ENCODE results near the gene GNAO1.

Gene GNAO1

DNA sequence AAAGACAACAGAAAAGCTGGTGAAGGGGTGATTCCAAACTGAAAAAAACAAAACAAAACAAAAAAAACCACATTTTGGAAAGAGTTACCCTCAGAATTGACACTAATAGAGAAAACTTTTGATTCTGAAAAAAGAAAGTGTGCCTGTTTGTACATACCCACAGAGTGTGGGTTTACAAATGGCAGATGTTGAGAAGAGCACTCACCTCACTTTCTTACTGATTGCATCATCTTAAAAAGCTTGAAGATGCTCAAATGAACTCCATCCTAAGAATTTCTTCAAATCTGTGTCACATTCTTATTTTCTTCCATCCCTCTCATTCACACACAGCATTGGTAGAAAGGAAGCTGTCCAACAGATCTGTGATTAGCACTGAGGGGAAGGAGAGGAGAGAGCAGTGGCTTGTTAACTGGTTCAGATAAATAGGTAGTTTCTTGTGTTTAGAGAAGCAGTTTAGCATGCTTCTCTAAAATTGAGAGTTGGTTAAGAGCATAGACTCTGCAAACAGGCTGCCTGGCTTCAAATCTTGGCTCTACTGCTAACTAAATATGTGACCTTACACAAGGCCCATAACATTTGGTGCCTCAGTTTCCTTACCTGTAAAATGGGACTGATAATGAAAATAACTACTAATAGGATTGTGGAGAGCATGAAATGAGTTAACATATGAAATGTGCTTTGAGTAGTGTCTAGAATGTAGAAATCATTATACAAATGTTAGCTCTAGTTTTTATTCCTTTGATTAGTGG lies 6.9 kb downstream of the GNAO1 start:
- DNase-seq: peak; percentile 61

DNA sequence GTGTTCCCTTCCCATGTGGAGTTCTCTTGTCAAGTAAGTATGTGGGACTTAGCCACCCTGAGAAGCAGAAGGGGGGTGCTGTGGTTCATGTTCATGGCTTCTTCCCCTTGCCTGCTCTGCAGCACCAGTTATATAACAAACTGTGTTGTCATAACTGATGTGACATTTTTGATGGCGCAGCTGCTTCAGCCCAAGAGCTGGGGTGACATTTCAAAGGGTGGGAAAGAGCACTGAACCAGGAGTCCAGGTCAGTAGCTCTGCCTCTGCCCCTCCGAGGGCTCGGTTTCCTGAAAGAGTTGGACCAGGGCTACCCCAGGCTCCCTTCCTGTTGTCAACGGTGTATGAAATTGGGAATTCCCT lies 7.4 kb downstream of the GNAO1 start:
- no peak for DNase-seq

DNA sequence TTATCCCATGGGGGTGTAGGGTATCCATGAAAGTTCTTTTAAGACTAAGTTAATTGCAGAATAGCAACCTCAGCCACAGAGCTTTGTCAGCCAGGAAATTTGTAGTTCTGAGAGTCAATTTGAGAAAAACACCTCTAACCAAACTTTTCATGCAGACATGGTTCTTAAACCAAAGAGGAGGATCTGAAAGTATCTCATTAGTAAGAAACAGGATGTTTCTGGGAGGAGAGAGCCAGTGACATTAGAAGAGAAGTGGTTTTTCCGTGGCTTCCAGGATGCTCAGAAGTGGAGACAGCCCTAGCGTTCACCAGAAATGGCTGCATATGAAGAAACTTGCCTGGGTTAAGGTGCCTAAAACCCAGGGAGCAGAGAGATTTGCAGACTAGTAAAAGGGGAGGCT lies 7.9 kb downstream of the GNAO1 start:
- peak; percentile 84 for DNase-seq

DNA sequence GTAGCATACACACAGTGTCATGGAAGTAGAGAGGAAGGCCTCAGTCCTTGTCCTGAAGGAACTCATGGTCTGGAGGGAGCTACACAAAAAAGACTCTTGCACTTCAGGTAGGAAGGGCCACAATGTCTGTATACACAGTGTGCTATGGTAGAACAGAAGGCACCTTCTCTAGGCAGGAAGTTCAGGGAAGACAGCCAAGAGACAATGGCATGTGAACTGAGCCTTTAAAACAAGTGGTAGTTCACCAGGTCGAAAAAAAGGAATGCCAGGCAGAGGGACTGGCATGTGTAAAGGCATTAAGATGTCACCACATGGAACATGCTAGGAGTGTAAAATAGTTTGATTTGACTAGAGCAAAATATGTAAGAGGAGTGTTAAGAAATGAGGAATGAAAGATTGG lies 9.7 kb downstream of the GNAO1 start:
- no peak for DNase-seq

DNA sequence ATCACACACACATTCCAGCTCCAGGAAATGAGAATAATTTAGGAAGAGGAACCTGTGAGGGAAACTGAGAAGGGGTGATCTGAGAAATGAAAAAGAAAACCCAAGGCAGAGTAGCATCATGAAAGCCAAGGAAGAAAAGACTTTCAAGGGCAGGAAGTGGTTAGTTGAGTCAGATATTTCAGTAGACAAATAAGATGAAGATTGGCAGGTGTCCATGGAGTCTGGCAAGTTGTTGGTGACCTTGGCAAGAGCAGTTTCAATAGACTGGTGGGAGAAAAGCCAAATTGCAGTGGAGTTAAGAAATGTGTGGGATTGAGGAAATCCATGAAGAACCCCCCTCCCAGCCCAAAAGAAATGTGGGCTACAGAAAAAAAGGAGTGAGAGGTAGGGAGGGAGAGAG lies 10.7 kb downstream of the GNAO1 start:
- peak; percentile 71 for DNase-seq

DNA sequence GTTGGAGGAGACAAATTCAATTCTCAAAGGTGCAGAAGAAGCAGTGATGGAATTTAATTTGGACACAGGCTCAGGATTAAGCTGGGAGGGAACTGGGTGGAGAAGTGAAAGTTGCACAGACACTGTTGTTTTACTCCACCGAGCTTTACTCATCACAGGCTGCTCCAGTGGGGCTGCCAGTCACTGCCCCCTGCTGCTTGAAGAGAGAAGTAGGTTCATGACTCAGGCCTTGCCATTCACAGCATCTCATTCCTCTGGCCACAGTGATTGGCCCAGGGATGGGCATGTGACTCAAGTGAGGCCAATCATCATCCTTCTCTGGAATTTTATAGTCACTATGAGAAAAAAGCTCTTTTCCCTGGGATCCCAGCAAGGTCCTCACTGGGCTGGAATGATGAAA lies 11.8 kb downstream of the GNAO1 start:
- peak; percentile 71 for DNase-seq

DNA sequence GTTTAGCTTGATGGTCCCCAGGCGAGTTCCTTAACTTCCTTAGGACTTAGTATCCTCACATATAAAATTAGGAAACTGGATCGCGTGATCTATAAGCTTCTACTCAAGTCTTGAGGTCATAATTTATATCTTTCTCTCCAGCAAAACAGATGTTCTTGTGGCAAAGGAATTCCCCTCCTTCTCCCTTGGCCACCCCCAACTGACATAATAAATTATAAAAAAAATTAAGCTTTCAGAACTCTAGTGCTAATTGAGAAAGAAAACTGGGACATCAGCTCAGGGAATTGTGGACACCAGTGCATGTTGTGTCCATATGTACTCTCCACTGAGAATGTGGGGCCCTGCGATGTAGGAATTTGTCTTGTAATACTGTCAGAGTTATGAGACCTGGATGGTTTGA lies 13.5 kb downstream of the GNAO1 start:
- DNase-seq: no peak

DNA sequence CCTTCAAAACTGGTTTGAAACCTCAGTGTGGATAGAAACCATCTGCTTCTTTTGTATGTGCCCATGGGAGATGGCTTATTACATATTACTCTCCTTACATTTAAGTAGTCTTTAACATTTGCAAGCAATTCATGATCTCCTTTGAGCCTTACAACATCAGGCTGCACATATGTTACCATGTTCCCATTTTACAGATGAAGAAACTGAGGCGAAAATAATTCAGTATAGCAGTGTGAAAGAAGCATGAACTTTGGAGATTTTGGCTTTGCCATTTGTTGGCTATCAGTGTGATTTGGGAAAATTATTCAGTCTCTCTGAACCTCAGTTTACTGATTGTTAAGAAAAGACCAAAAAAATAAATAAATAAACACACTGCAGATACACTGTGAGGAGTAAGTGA lies 15.7 kb downstream of the GNAO1 start:
- DNase-seq: no peak

DNA sequence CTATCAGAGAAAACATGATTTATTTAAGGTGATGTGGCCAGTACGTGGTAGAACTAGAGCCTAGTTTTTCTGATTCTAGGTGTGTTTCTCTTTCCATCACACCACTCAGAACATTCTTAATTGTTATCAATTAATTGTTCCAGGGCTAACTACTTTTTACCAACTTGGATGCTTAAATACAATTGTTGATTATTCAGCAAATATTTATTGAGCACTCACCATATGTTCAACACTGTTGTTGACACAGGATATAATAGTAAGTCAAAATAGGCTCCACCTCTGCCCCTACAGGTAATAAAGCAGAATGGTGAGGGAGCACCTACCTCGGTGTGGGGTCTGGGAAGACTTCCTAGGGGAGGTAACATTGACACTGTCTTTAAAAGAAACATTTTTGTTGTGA lies 16.1 kb downstream of the GNAO1 start:
- no peak for DNase-seq

DNA sequence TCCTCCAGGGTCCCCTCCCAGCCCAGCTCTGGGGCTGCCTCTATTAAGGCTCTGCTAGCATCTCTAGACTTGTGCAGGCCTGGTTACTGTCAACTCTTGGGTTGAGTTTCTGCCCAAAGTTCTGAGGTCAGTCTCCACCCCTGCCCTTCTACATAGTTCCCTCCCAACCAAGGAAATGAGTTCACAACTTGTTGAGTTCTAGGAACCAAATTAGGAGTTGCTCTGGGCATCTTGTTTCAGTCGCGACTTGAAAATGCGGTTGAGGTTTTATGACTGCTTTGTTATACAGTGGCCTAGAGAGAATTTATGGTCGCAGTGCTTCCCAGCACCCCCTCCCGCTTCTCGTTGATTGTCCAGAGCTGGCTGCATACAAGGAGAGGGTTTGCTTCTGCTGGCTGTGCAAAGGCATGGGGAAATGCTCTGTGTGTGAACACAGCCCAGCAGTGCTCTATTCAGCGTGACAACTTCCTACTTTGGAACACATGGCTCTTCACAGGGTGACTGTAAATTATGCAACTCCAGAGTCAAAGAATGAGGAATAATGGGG lies 20.2 kb downstream of the GNAO1 start:
- DNase-seq: no peak

DNA sequence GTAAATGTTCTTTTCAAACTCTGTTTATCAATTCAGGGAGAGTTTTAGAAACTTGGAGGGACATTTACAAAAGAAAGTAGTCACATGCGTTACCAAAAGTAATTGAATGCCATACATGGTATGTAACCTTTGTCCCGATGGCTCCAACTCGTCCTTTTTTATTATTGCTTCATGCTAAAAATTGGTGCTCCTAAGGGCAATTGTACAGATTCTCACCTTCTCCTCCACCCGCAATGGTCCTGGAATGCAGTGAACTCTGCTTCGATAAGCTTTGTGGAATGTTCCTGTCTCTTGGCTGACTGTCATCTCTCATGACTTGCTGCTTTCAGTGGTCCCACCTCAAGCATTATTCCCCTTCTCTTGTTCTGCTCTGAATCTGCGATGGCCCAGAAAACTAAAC lies 20.9 kb downstream of the GNAO1 start:
- DNase-seq: no peak

DNA sequence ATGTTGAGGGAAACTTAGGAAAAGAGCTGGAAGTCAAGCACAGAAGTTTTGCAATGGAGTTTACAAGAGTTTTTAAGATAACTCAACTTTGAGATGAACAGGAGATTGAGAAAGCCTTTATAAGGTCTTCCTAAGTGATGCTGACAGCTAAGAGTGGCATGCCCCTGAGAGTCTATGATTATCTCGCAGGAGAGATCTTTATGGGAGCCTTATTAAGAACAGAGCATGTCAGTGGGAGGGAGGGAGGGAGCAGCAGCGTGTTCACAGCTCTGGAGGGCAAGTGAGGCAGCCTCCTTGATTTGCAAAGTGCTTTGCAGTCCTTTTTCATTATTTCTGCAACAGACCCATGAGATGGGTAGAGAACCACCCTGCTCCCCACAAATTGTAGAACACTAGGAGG lies 30.7 kb downstream of the GNAO1 start:
- DNase-seq: no peak

DNA sequence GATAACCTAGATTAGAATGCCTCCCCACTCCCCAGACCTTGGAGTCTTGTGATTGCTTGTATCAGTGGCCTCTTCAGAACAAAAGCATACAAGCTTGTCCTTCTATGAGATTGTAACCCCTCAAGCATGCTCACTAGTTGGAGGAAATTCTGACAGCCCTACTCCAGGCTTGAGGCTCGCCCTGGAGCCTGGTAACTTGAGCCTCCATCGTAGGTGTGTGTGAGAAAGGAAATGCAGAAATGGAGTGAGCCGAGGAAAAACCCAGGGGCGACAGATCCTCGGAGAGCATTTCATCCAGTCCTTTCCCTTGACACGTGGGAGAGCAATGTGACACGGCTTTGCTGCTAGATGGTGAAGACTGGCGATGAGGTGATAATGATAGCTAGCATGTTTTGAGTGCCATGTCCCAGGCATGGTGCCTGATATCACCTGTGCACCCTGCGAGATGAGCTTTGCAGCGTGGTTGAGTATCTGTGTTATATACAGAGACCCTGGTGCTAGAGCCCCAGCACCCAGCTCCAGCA lies 31.2 kb downstream of the GNAO1 start:
- no peak for DNase-seq

DNA sequence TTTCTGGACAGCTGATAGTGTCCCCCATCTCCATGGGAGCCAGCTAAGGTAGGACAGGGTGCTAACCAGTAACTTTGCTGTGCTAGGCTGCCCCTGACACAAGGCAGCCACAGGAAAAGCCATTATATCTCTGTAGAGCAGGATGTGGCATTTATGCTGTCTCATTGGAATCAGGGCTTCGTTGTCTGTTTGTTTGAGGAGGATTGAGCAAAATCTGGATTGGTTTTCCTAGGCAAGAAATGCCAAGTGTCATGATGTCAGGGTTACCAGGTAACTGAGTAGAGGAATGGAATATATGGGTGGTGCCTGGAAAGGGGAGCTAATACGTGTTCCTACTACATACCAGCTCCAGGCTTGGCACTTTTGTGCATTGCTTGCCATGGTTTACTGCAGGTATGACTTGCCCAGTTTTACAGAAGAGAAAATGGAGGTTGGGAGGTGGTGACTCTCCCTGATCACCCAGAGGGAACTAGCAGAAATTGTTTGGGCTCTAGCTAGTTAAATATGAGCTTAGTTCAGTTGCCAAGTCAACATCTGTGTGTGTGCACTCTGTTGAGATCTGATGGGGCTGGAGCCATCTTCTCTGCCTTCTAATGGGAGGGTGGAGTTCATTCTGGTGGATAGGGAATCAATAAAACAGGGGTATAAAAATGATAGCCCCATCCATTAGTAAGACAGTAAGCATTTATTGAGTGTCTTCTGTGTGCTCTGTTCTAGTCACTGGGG lies 33.9 kb downstream of the GNAO1 start:
- DNase-seq: no peak

DNA sequence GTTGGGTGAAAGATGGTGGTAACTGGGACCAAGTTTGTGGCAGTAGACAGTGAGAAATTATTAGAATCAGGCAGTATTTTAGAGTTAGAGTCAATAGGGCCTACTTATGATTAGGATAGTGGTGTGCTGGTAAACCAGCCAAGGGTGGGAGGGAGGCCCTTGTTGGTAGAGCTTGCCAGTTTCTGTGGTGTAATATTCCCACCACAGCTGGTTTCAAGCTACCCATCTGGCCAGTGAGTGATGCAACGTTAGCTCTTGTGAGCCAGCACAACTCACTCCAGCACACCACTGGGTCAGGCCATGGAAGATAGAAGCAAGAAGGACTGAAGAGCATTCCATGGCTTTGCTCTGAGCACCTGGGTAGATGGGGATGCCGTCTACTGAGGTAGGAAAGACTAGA lies 34.9 kb downstream of the GNAO1 start:
- no peak for DNase-seq

DNA sequence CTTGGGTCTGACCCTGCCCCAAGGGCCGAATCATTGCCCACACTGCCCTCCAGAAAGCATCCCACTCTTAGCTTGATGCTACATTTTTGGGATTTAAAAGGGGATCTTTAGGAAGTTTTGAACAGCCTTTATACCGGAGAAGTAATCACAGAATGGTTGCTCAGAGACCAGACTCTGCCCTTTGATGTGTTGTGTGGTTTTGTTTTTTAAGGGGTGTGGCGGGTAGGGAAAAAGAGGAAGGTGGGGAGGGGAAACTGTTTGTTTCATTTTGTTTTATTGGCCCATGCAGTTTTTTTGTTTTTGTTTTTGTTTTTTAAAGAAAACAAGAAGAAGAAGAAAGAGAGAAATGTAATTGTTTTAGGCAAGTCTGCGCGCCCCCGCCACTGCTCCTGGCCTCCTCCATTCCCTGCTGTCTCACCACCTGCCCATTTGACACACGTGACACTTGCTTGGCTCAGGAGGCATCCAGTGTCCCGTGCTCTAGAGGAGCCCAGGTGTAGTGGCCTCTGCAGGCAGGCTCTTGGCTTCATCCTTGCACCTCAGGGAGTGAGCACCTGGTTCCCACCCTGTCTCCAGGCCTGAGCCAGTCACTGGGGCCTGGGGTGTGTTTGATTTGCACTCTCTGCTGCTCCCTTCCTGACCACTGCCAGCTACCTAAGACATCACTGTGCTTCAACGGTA lies 35.7 kb downstream of the GNAO1 start:
- DNase-seq: no peak

DNA sequence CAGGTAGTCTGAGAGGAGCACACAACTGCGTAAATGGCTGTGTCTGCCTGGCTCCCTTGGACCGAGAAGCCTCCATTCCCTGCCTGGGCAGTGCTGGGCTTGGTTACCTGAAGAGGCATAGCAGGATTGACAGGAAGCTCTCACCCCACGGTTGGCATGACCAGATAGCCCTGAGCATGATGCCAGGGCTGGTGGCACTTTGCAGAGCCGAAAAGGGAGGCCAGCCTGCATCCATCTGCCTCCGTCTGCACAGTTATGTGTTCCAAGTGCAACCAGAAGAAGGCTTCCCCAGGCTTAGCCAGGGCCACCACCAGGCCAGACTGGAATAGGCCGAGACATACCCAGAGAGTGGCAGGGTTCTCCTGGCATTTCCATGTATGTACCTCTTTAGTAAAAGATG lies 36.6 kb downstream of the GNAO1 start:
- DNase-seq: no peak

DNA sequence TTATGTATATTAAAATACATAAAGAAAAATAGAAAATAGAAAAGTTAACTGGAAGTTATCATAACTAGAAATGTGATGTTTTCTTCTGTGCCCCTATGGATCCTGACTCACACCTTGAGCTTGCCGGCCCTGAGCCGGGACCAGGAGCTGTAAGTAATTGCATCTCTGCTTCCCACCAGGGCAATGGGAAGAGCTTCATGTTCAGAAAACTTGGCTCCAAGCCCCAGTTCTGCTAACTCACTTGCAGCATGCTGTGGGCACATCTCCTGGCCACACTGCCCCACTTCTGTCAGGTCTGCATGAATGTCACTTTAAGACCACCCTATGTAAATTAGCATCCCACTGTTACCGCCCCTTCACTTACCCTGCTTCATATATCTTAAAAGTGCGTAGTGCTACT lies 37.2 kb downstream of the GNAO1 start:
- no peak for DNase-seq

DNA sequence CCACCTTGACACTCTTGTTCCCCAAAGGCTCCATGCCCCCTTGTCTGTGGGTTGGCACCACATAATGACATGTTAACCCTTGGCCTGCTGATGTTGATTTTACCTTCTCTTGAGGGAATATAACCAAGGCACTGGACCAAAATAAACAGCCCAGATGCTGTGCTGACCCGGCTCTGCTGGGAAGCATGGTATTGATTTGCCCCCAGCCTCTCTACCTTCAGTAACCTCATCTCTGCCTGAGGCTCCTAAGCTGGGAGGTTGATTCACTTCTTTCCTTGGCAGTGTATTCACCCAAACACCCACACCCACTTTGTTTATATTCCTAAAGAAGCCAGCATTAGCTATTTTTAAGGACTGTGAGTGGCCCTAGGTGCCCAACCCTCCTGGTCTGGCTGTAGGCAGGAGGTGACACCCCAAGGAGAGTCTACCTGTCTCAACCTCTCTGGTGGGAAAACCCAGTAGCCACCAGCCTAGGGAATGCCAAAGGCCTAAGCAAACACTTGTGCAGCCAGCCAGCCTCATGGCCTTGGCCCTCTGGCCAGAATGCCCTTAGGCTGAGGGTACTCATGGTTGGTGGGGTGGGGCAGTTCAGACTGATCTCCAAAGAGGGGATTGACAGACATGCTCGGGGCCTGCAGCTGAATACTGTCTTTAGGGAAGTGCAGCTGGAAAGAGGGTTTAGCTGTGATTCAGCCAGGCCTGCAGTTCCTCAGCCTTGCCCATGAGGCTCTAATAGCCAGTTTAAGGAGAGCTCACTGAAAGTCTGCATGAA lies 42.7 kb downstream of the GNAO1 start:
- DNase-seq: no peak

DNA sequence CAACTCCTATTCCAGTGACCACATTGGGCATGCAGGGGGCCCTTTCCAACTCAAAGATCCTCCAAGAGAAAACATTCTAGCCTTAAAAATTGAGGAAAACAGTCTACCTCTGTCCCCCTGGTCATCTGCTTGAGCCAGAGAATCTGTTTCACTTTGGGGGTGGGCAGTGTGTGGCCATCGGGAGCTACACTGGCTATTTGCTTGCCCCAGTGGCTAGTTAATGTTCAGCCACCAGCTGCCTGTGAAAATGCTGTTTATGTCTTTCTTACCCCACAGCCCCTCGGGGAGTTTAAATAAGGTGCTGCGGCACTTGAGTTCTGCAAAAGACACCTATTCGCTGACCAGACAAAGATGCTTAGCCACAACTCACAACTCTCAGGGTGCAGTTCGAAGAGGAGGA lies 43.4 kb downstream of the GNAO1 start:
- DNase-seq: no peak

DNA sequence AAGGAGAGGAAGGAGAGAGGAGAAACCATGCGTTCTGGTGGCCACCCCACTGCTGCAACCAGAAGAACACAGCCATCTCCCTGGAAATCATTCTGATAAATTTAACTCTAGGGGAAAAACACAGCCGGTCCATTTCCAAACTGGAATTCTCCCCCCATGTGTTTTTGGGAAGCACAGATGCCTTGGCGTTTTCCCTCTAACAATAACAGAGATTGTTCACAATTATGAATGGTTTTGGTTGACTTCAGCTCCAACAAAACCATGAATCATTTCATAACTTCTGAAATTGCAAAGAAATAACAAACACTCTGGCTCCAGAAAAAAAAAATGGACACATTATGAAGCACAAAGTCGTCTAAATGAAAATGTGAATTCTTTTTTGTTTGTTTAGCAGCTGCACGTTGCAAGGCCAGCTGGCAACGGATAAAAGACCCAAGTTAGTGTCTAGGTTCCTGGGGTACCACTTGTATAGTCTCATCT lies 46.2 kb downstream of the GNAO1 start:
- no peak for DNase-seq

DNA sequence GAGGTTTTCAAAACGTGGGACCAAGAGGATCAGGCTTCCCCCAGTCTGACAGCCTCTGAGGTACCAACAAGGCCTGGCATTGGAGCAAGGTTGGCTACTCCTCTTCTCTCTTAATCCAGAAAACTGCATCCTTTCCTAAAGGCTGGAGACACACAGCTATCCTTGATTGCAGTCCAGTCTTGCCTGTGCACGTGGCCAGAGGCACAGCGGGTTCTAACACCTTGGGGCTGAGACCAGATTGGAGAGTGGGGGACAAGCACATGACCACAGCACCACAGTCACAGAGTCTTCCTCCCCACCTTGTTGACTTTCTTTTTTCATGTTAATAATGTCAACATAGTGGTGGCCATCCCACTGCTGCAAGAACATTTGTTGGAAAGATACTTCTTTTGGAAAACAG lies 46.9 kb downstream of the GNAO1 start:
- DNase-seq: no peak

DNA sequence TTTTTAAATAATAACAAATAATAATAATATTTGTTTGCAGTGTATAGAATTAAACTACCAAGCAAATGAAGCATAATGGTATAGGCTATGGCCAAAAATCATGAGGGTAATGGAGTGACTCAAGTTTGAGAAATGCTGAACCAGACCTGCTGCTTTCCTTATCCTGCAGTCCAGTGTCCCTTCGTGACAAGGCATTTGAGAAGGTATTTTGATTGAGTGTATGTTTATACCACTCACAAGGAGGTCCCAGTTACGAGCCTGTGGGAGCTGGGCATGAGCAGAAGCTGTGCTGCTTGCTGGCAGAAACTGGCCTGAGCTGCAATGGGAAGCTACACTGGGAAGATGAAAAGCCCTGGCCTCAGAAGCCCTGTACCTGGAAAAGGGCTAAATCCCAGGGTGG lies 50.3 kb downstream of the GNAO1 start:
- no peak for DNase-seq
